ENCODE data around the gene CLRN2.
A peak's percentile ranks its signal among the peaks of the same experiment; 100 is the strongest.
"Not testable (repeated sequence)": the region's sequence is repeated elsewhere in the genome, so short reads cannot be mapped to it uniquely, and the experiment has no call there.

Gene CLRN2

GRCh38 chr4:17510582-17510981 is 4.4 kb upstream of the CLRN2 start:
- no peak for DNase-seq

- no peak for DNase-seq
Measured at GRCh38 chr4:17511051-17511450, 3.9 kb upstream of the CLRN2 start.

- peak; percentile 40 for DNase-seq
Measured at GRCh38 chr4:17511509-17511949, 3.4 kb upstream of the CLRN2 start.

GRCh38 chr4:17511950-17512795 is 2.8 kb upstream of the CLRN2 start, which contains the start of gene QDPR:
Gene QDPR, minus strand, starts transcription at chr4:17512090. Its CDS starts 36 bp downstream, at chr4:17512054.
- peak; percentile 70 for DNase-seq

GRCh38 chr4:17512973-17513665 is 1.8 kb upstream of the CLRN2 start:
- DNase-seq: no peak

GRCh38 chr4:17515445-17516407 is 761 bp downstream of the CLRN2 start:
- no peak for DNase-seq

- no peak for DNase-seq
Measured at GRCh38 chr4:17516980-17517379, 2.0 kb downstream of the CLRN2 start.

- DNase-seq: no peak
Measured at GRCh38 chr4:17517664-17518063, 2.7 kb downstream of the CLRN2 start.

GRCh38 chr4:17521595-17521994 is 6.6 kb downstream of the CLRN2 start:
- no peak for DNase-seq

GRCh38 chr4:17523662-17524061 is 8.7 kb downstream of the CLRN2 start:
- DNase-seq: no peak

- no peak for DNase-seq
Measured at GRCh38 chr4:17526695-17527477, 11.9 kb downstream of the CLRN2 start.

- DNase-seq: no peak
Measured at GRCh38 chr4:17528551-17529165, 13.7 kb downstream of the CLRN2 start.

- DNase-seq: no peak
Measured at GRCh38 chr4:17531538-17532285, 16.7 kb downstream of the CLRN2 start.

GRCh38 chr4:17534705-17535104 is 19.7 kb downstream of the CLRN2 start:
- DNase-seq: no peak

GRCh38 chr4:17535242-17535641 is 20.3 kb downstream of the CLRN2 start:
- no peak for DNase-seq

GRCh38 chr4:17535906-17536305 is 20.9 kb downstream of the CLRN2 start:
- peak; percentile 4 for DNase-seq

- DNase-seq: not testable (repeated sequence)
Measured at GRCh38 chr4:17537060-17537459, 22.1 kb downstream of the CLRN2 start.

- no peak for DNase-seq
Measured at GRCh38 chr4:17544205-17544604, 29.2 kb downstream of the CLRN2 start.

- no peak for DNase-seq
Measured at GRCh38 chr4:17544831-17545234, 29.9 kb downstream of the CLRN2 start.

- no peak for DNase-seq
Measured at GRCh38 chr4:17545374-17546140, 30.6 kb downstream of the CLRN2 start.
